ENCODE data around the gene NCCRP1. TPM values are rescaled to one million over a fixed set of nuclear protein-coding genes. Genes with fewer than 3 reads are reported as not detected.
A peak's percentile ranks its signal among the peaks of the same experiment; 100 is the strongest.

The NCCRP1 gene
- total RNA-seq, 3 donors from 2014 or later: 0.66 to 2.9 TPM; not detected in 1

DNA sequence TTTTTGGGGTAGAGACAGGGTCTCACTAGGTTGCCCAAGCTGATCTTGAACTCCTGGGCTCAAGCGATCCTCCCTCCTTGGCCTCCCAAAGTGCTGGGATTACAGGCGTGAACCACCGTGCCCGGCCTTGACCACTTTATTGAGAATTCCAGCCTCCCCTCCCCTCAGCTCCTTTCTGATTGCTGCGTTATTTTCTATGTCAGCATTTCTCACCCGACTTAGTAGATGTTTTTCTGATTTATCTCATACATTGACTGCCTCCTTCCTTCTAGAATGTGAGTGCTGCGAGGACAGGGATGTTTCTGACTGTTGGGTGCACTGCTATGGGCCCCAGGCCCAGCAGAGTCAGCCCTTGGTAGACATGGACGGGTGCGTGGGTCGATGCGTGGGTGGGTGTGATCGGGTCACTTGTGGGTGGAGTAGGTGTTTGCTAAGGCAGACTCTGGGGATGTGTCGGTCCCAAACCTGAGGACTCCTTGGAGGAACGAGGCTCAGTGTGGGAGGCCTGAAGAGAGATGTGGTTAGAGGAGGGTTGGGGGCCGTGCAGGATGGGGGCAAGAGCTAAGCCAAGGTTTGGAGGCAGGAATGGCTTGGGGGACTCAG lies 34.2 kb upstream of the NCCRP1 start:
- Histone ChIP-seq H3K9me3 (no peaks in the 10 kb centered on the region), H3K4me1 (peaks cover 15 to 51% of the 10 kb centered on the region in 2 donors), H3K27me3 (no peaks in the 10 kb centered on the region), H3K4me3 (no peak overlapping the region), H3K27ac (peak overlapping the region; percentile 21 to 95), H3K36me3 (no peaks in the 10 kb centered on the region)
- TF ChIP-seq, protein P1, sequence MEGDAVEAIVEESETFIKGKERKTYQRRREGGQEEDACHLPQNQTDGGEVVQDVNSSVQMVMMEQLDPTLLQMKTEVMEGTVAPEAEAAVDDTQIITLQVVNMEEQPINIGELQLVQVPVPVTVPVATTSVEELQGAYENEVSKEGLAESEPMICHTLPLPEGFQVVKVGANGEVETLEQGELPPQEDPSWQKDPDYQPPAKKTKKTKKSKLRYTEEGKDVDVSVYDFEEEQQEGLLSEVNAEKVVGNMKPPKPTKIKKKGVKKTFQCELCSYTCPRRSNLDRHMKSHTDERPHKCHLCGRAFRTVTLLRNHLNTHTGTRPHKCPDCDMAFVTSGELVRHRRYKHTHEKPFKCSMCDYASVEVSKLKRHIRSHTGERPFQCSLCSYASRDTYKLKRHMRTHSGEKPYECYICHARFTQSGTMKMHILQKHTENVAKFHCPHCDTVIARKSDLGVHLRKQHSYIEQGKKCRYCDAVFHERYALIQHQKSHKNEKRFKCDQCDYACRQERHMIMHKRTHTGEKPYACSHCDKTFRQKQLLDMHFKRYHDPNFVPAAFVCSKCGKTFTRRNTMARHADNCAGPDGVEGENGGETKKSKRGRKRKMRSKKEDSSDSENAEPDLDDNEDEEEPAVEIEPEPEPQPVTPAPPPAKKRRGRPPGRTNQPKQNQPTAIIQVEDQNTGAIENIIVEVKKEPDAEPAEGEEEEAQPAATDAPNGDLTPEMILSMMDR (IDR thresholded peaks at IDR 0.05): no peak
- TF ChIP-seq POLR2A (IDR thresholded peaks at IDR 0.05): no peak
- no peak for TF ChIP-seq POLR2AphosphoS5 (IDR thresholded peaks at IDR 0.05)
- intact Hi-C loops (cut with DNase I; ENCODE audit: low total_unique reads): no loop called here
- no peak for DNase-seq (ENCODE audit: low spot score in 2 of 2)

DNA sequence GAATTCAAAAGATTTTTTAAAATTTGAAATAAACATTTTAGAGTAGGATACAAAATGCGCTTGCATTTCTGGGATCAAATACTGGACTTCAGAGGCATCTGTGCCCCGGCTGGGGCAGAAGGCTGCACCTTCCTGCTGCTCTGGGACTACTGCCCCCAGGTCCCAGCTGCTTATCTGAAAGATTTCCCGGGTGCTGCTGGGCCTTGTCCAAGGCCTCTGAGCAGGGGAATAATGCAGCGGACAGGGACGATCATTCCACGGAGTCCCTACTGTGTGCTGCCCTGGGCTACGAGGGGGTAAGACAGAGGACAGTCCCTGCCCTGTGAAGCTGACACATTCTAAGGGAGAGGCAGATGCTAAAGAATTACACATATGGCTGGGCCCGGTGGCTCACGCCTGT lies 33.1 kb upstream of the NCCRP1 start:
- TF ChIP-seq, protein P1 (IDR thresholded peaks at IDR 0.05): no peak
- no peak for TF ChIP-seq POLR2AphosphoS5 (IDR thresholded peaks at IDR 0.05)
- intact Hi-C loops (cut with DNase I; ENCODE audit: low total_unique reads): no loop called here
- Histone ChIP-seq H3K9me3 (no peaks in the 10 kb centered on the region), H3K27me3 (no peaks in the 10 kb centered on the region), H3K36me3 (no peaks in the 10 kb centered on the region), H3K27ac (peak overlapping the region in 1 of 2 donors; percentile 21), H3K4me1 (peaks cover 14 to 46% of the 10 kb centered on the region in 2 donors), H3K4me3 (no peak overlapping the region)
- DNase-seq (ENCODE audit: low spot score in 2 of 2): no peak

DNA sequence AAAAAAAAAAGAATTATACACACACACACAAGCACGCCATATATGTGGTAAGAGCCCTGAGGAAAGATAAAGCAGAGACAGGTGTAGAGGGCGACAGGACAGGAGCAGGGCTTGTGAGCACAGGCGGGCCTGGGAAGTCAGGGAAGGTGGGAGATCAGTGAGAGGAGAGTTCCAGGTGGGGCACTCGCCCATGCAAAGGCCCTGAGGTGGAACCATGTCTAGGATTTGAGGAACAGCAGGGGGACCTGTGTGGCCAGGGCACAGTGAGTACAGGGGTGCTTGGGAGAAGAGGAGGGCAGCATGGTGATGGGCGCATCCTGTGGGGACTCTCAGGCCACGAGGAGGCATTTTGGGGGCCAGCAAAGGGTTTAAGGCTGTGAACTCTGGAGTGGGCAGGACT lies 32.5 kb upstream of the NCCRP1 start:
- TF ChIP-seq POLR2AphosphoS5 (IDR thresholded peaks at IDR 0.05): no peak
- TF ChIP-seq, protein P1 (IDR thresholded peaks at IDR 0.05): no peak
- no peak for TF ChIP-seq POLR2A (IDR thresholded peaks at IDR 0.05)
- peaks cover 14 to 46% of the 10 kb centered on the region in 2 donors for H3K4me1 ChIP-seq
- no peak for DNase-seq (ENCODE audit: low spot score in 2 of 2)

DNA sequence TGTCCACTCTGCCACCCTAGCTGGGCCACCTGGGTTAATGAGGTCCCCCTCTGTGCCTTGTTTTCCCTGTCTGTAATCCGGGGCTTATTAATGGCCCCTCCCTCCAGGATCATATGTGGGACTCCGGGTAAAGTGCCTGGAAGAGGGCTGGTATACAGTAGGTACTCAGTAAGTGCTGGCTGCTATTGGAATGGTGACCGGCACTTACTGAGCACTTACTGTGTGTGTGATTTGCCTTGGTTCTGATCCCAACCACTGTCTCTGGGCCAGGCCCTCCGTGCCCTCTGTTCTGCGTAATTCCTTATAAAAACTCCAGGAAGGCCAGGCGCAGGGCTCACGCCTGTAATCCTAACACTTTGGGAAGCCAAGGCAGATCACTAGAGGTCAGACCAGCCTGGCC lies 30.9 kb upstream of the NCCRP1 start:
- Histone ChIP-seq H3K4me3 (no peak overlapping the region), H3K9me3 (no peaks in the 10 kb centered on the region), H3K4me1 (peaks cover 3 to 32% of the 10 kb centered on the region in 2 donors), H3K27me3 (no peaks in the 10 kb centered on the region), H3K36me3 (no peaks in the 10 kb centered on the region), H3K27ac (peak overlapping the region; percentile 84 to 95)
- no peak for DNase-seq (ENCODE audit: low spot score in 2 of 2)
- TF ChIP-seq POLR2AphosphoS5 (IDR thresholded peaks at IDR 0.05) (no peak), POLR2A (IDR thresholded peaks at IDR 0.05) (no peak)
- TF ChIP-seq, protein P1 (IDR thresholded peaks at IDR 0.05): no peak
- intact Hi-C loops (cut with DNase I; ENCODE audit: low total_unique reads): no loop called here

More for the DNA sequence above, 32.5 kb upstream of the NCCRP1 start:
- no peaks in the 10 kb centered on the region for H3K9me3 ChIP-seq
- no peaks in the 10 kb centered on the region for H3K36me3 ChIP-seq
- no peaks in the 10 kb centered on the region for H3K27me3 ChIP-seq
- H3K4me3 ChIP-seq: no peak overlapping the region
- no peak overlapping the region for H3K27ac ChIP-seq
- intact Hi-C loops (cut with DNase I; ENCODE audit: low total_unique reads): no loop called here

DNA sequence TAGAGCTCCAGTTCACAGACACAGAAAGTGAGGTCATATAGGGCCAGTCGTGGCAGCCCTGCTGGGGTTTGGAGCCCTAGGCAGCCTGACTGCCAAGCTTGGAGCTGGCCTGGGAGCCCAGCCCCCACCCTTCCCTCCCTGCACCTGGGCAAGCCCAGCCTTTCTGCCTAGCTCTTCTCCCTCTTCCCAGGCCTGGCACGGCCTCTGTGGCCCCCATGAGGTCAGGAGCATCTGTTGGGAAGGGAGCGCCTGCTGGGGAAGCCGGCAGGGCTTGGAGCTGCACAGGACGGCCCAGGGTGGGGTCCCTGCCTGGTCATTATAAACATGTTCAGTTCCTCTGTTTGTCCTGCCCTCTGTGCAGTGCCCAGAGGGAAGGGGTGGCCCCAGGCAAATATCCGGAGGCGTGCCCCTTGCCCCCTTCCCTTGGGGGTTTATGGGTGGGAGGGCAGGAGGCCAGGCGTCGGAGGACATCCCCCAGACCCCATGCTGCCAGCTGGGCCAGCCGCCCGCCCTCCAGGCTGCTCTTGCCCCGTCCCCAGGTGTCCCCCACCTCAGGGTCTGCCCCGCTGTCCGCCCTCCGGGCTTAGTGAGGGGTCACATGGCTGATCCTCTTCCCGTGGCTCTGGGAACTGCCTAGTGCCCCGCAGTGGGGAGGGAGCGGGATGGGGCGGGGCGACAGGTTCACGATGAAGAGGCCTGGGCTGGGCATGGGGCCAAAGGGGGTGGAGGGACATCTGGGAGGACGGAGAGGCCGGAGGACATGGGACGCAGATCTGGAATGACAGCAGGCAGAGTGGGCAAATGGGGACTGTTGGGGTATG lies 30.0 kb upstream of the NCCRP1 start:
- H3K4me3 ChIP-seq: peak overlapping the region in 2 of 3 donors; percentile 21 to 56

More for the DNA sequence above, 30.0 kb upstream of the NCCRP1 start:
- intact Hi-C loops (cut with DNase I; ENCODE audit: low total_unique reads): no loop called here
- Histone ChIP-seq H3K36me3 (no peaks in the 10 kb centered on the region), H3K4me1 (peaks cover 0 to 24% of the 10 kb centered on the region in 2 donors), H3K27ac (peak overlapping the region; percentile 84 to 95), H3K27me3 (no peaks in the 10 kb centered on the region), H3K9me3 (no peaks in the 10 kb centered on the region)
- DNase-seq (ENCODE audit: low spot score in 2 of 2): peak; percentile 82 to 96
- TF ChIP-seq POLR2AphosphoS5 (IDR thresholded peaks at IDR 0.05) (no peak), POLR2A (IDR thresholded peaks at IDR 0.05) (no peak)
- TF ChIP-seq, protein P1 (IDR thresholded peaks at IDR 0.05): no peak
